ENCODE measurements around the gene SRSF10.

SRSF10 gene

GRCh38 chr1:23922321-23922943, 57.7 kb downstream of the SRSF10 start:
- DNase-seq (ENCODE audit: low read depth) = no peak
- TF ChIP-seq MAX (IDR thresholded peaks at IDR 0.05; ENCODE audit: low read depth, low read length) = no peak
- no peak for TF ChIP-seq CTCF (IDR thresholded peaks at IDR 0.05; ENCODE audit: low read depth, low read length)
- TF ChIP-seq POLR2A (IDR thresholded peaks at IDR 0.05; ENCODE audit: extremely low read depth, insufficient read length) = no peak
- TF ChIP-seq MYC (IDR thresholded peaks at IDR 0.05; ENCODE audit: low read depth, low read length) = no peak
- H3K4me3 ChIP-seq (ENCODE audit: low read depth, low read length) = no peak overlapping the region

GRCh38 chr1:23916209-23917131, 63.7 kb downstream of the SRSF10 start:
- no peak overlapping the region for H3K4me3 ChIP-seq (ENCODE audit: low read depth, low read length)

GRCh38 chr1:23915466-23915865, 64.7 kb downstream of the SRSF10 start:
- DNase-seq (ENCODE audit: low read depth) = no peak

More at GRCh38 chr1:23916209-23917131, 63.7 kb downstream of the SRSF10 start:
- DNase-seq (ENCODE audit: low read depth) = peak; percentile 89
- peak; percentile 86 for TF ChIP-seq CTCF (IDR thresholded peaks at IDR 0.05; ENCODE audit: low read depth, low read length)
- peak; percentile 46; the same call in 1 of the 2 replicates for TF ChIP-seq MYC (IDR thresholded peaks at IDR 0.05; ENCODE audit: low read depth, low read length)
- peak; percentile 47; the same call in 1 of the 2 replicates for TF ChIP-seq MAX (IDR thresholded peaks at IDR 0.05; ENCODE audit: low read depth, low read length)
- no peak for TF ChIP-seq POLR2A (IDR thresholded peaks at IDR 0.05; ENCODE audit: extremely low read depth, insufficient read length)

GRCh38 chr1:23914921-23915320, 65.2 kb downstream of the SRSF10 start:
- H3K4me3 ChIP-seq (ENCODE audit: low read depth, low read length) = no peak overlapping the region
- no peak for TF ChIP-seq POLR2A (IDR thresholded peaks at IDR 0.05; ENCODE audit: extremely low read depth, insufficient read length)
- no peak for TF ChIP-seq MYC (IDR thresholded peaks at IDR 0.05; ENCODE audit: low read depth, low read length)
- no peak for TF ChIP-seq MAX (IDR thresholded peaks at IDR 0.05; ENCODE audit: low read depth, low read length)
- no peak for TF ChIP-seq CTCF (IDR thresholded peaks at IDR 0.05; ENCODE audit: low read depth, low read length)
- DNase-seq (ENCODE audit: low read depth) = no peak

More at GRCh38 chr1:23915466-23915865, 64.7 kb downstream of the SRSF10 start:
- H3K4me3 ChIP-seq (ENCODE audit: low read depth, low read length) = no peak overlapping the region
- TF ChIP-seq MAX (IDR thresholded peaks at IDR 0.05; ENCODE audit: low read depth, low read length) = no peak
- no peak for TF ChIP-seq MYC (IDR thresholded peaks at IDR 0.05; ENCODE audit: low read depth, low read length)
- no peak for TF ChIP-seq CTCF (IDR thresholded peaks at IDR 0.05; ENCODE audit: low read depth, low read length)
- TF ChIP-seq POLR2A (IDR thresholded peaks at IDR 0.05; ENCODE audit: extremely low read depth, insufficient read length) = no peak

Data from NB4 (cell line).